ENCODE data around the gene PRX. TPM values are rescaled to one million over a fixed set of nuclear protein-coding genes. Genes with fewer than 3 reads are reported as not detected.
A peak's percentile ranks its signal among the peaks of the same experiment; 100 is the strongest.

The PRX gene
- total and polyA plus RNA-seq, 2 of the 13 experiments (the other 11 are each of a cell fraction or from before 2014, with no cell fraction given), result 0.66 TPM

- TF ChIP-seq RFXANK (CRISPR knock-in tag; IDR thresholded peaks at IDR 0.05) (peak; percentile 79; the same call in 1 of the 2 replicates), MAX (IDR thresholded peaks at IDR 0.05) (peak; percentile 65), ETV5 (CRISPR knock-in tag; IDR thresholded peaks at IDR 0.05; ENCODE audit: borderline replicate concordance) (no peak; the same call in 1 of the 2 replicates), BCL3 (CRISPR knock-in tag; IDR thresholded peaks at IDR 0.05) (peak; percentile 30; the same call in 1 of the 2 replicates), GABPB1 (CRISPR knock-in tag; IDR thresholded peaks at IDR 0.05) (peak; percentile 69), SOX13 (IDR thresholded peaks at IDR 0.05) (0 out of 2 replicates have a peak, but pooled peaks have one; percentile 31), SOX13 (CRISPR knock-in tag; conservative IDR thresholded peaks at IDR 0.05 in 1 of 2, IDR thresholded peaks at IDR 0.05 in 1 of 2) (no peak), ZNF12 (CRISPR knock-in tag; IDR thresholded peaks at IDR 0.05) (peak; percentile 69; the same call in 1 of the 2 replicates), ZBTB42 (CRISPR knock-in tag; IDR thresholded peaks at IDR 0.05) (no peak), JARID2 (CRISPR knock-in tag; IDR thresholded peaks at IDR 0.05; ENCODE audit: insufficient replicate concordance) (no peak), CHD2 (IDR thresholded peaks at IDR 0.05; ENCODE audit: low read depth, low read length) (peak; percentile 54; the same call in 1 of the 2 replicates), HMG20A (CRISPR knock-in tag; IDR thresholded peaks at IDR 0.05; ENCODE audit: borderline replicate concordance) (no peak), HOXD1 (CRISPR knock-in tag; IDR thresholded peaks at IDR 0.05) (0 out of 2 replicates have a peak, but pooled peaks have one; percentile 7), SYNCRIP (IDR thresholded peaks at IDR 0.05; ENCODE audit: insufficient read depth, low read depth, low read length) (no peak), ZNF567 (CRISPR knock-in tag; IDR thresholded peaks at IDR 0.05; ENCODE audit: borderline replicate concordance) (peak; percentile 7; the same call in 1 of the 2 replicates), SRY (CRISPR knock-in tag; IDR thresholded peaks at IDR 0.05) (no peak), PAXIP1 (CRISPR knock-in tag; conservative IDR thresholded peaks at IDR 0.05) (no peak; the same call in none of the 2 replicates), ZGPAT (CRISPR knock-in tag; IDR thresholded peaks at IDR 0.05) (peak; percentile 76), TGIF2 (CRISPR knock-in tag; IDR thresholded peaks at IDR 0.05) (no peak), AGO1 (IDR thresholded peaks at IDR 0.05; ENCODE audit: low read depth, low read length, poor library complexity, severe bottlenecking) (peak; percentile 48), ATF6 (CRISPR knock-in tag; conservative IDR thresholded peaks at IDR 0.05) (no peak)
Measured at GRCh38 chr19:40425450-40426287, 12.5 kb upstream of the PRX start, which contains the start of gene SERTAD1 (continued).

All from HepG2 (cell line).